COR-L47 (cell line): Measurements from ENCODE around the gene RYR2.

Source experiments
- DNase-seq: peaks from one replicate; lab custom pipeline; 2025; lab: John Stamatoyannopoulos, UW

The RYR2 gene

DNA sequence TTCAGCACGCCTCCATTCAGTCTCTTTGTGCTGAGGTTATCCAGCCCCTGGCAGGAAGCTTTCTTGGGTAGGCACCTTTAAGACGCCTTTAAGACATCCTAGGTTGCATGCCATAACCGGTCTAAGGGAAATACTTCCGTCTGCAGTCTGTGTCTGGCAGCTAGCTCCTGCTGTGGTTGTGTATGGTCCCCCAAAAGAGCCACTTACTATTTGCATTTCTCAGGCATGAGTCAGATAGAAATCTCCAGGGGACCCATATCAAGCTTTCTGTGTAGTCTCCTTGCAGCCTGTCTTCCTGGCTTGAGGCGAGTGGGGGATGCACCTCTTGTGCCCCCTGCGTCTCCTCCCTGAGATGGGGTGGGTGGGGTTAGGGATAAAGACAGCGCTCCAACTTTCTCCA is 10.0 kb upstream of the RYR2 start:
- DNase-seq: no peak

GRCh38 chr1:237033061-237033460 is 8.9 kb upstream of the RYR2 start:
- no peak for DNase-seq

DNA sequence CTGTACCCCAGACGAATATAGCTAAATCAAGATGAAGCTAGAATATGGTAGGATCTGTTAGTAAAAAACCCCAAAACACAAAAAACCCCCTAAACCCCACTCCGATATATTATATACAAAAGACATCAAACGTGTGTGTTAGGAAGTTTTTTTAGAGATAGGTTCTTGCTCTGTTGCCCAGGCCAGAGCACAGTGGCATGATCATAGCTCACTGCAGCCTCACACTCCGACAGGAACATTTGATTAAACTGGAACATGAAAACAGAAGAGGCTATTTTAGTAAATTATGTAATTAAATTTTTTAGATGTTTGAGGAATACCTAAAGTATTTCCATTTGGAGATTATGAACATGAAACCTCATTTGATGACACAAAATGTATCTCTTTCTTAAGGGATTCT is 8.2 kb upstream of the RYR2 start:
- DNase-seq: no peak

GRCh38 chr1:237035759-237036158 is 6.2 kb upstream of the RYR2 start:
- DNase-seq: no peak

DNA sequence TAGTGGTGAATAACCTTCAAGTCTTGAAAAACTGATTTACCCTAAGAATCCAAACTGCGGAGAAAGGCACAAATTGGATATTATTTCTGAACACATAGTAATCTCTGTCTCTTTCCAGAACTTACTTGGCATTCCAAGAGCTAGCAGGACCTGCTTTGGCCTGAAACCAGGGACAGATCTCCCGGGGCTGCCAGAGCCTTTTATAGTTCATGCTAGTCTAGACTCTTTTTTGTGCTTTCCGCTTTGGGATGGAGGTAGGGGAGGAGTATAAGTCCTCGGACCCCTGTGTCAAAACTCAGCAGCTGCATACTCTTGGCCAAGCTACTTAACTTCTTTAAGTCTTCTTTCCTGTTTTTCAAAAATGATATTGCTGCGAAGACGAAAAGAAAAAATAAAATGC is 3.8 kb upstream of the RYR2 start:
- no peak for DNase-seq

GRCh38 chr1:237040823-237041222 is 1.2 kb upstream of the RYR2 start:
- no peak for DNase-seq

DNA sequence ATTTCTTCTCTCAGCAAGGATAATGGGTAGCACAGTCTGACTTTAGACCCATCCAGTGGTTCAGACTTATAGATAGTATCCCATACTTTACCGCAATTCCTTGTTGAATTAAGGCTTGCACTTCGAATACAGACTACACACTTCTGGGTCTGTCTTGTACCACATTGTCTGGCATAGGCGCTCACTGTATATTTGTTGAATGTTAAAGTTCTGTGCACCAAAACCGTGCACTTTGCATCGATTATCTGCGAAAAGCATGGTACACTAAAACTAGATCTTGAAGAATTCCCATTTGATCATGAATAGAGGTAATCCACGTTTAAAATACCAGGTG is 556 bp upstream of the RYR2 start:
- no peak for DNase-seq

DNA sequence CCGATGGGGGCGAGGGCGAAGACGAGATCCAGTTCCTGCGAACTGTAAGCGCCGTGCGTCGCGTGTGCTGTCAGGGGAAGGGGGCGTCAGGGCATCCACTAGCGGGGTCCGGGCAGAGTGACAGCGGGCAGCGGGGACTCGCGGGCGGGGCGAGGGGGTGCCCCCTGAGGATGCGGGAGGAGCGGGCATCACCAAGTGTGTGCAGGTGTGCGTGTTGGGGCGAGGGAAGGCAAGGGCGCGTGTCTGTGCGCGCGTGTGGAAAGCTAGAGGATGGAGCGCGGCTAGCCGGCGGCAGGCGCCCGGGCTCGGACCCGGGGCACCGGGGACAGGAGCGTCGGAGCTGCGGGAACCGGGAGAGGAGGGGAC is 525 bp downstream of the RYR2 start:
- DNase-seq: no peak

DNA sequence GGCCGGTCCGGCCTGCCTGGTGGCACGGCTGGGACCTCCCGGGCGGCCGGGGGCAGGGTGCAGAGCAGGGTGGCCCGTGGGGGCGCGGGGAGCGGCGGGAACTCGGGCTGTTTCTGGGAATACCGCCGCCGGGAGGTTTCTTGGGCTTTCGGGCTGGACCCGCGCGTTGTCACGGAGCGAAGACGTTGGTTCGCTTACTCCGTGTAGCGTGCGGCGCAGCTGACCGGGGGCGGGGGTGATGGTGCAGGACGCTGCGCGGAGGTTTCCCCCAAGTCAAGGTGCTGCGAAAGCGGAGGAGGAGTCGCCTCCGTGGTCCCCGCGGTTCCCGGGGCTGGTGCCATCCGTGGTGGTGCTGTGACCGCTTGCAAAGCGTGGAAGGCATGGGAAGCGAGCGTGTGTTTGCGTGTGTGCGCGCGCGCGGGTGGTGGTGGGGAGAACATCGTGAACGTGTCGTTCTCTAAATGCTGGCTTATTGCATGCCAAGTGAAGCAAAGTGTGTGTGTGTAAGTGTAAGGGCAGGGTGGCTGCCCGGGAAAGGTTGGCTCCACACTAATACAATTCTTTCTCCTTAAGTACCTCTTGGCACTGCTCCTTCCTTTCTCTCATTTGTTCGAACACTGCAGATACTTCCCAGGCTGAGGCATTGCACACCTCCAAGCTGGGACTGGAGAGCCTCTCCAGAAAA is 1.1 kb downstream of the RYR2 start:
- DNase-seq: no peak

DNA sequence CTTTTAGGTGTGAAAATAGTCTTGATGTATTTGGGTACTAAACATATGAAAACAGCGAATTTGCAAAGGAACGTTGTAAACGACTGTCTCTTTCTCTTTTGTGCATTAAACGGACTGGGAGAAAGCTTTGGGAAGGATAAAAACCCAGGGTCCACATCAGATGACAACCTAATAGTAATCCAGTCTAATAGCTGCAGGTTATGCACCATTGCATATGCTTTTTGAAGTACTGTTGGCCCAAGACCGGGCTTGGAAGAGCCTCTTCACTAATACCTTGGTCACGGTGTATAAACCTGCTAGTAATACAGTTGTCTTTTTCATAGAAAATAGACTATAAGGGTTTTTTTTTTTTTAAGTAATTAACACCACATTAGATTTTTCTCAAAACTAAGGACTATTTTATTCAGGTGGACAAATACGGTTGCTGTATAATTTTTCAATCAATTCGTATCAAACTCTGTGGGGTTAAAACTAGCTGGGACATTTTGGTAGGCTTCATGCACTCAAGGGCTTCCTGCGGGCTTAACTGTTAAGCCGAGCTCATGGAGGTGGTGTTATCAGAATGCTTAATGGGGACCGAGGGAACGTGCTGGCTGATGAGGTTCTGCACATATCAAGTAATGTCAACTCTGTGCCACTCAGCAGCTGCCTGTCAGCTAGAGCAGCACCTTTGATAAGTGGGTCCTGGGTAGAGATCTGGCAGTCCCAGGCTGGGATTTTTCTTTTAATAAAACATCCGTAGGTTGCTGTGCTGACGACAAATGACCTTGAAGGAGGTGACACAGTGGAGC is 2.1 kb downstream of the RYR2 start:
- no peak for DNase-seq

DNA sequence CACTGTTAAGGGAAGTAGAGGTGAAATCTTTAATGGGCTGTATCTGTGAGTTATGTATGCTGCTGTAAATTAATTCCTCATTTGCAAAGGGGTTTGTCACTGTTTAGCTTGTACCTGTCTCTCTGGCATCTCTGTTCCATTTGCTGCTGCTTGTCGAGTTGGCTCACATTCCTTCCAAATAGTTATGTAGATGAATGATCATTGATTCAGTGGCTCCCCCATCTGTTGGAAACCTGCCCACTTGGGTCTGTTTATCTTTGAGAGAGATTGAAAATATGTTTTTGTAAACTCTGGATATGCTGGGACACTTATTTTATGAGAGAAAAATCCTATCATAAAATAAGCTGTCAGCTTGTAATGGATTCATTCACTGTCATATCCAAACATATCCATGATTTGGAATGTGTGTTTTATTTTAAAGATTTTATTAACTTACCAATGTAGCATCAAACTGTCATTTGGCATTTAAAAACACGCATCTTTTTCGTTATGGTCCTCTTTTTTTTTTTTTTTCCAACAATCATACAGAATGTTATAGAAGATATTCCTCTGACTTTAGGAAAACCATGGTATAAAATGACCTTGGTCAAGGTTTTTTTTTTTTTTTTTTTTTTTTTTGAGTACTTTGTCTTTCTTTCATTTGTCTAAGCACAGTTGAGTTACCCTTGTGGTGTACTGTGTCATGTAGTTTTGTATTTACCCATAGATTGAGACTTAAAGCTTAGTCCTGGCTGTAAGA is 3.5 kb downstream of the RYR2 start:
- DNase-seq: no peak

GRCh38 chr1:237048803-237049202 is 6.8 kb downstream of the RYR2 start:
- no peak for DNase-seq

GRCh38 chr1:237050185-237050584 is 8.2 kb downstream of the RYR2 start:
- DNase-seq: no peak

- no peak for DNase-seq
Observed at GRCh38 chr1:237050915-237051314, 8.9 kb downstream of the RYR2 start.

GRCh38 chr1:237054313-237054712 is 12.3 kb downstream of the RYR2 start:
- DNase-seq: no peak

- DNase-seq: no peak
Observed at GRCh38 chr1:237058470-237058869, 16.5 kb downstream of the RYR2 start.

- no peak for DNase-seq
Observed at GRCh38 chr1:237059244-237059643, 17.3 kb downstream of the RYR2 start.

GRCh38 chr1:237062976-237063375 is 21.0 kb downstream of the RYR2 start:
- DNase-seq: no peak

GRCh38 chr1:237065903-237066302 is 23.9 kb downstream of the RYR2 start:
- DNase-seq: no peak

GRCh38 chr1:237070519-237070918 is 28.5 kb downstream of the RYR2 start:
- no peak for DNase-seq

DNA sequence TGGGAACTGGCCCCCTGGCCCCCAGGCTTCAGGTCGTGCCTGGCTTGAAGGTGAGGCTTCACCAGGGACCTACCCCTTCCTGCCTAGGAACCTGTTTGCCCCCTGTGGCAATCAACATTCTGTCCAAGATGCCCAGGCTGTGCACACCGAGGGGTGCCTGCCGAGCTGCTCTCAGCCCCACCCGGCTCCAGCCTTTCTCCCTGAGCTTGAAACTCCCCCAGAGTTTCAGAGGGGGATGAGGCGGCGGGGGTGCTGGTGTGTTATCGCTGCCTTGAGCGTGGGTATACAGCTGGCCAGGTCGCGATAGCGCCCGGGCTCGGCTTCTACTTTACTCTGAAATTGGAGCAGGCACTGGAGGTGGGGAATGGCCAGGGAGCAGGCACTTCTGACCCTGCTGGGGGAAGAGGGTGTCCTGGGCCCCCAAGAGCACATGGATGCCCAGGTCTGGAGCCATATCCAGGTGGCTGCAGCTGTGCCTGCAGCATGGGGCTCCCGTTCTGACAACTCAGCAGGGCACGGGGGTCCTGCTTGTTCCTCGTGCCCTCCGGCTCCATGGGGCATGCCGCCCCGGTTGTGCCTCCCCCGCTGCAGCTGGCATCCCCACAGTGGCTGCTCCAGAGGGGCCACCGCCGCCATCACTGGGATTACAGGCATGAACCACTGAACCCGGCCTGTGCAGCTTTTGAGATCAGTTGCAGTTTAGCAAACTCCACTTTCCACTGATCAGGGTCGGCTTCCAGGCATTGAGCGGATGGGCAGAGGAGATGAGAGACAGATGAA is 29.8 kb downstream of the RYR2 start:
- DNase-seq: no peak

- DNase-seq: no peak
Observed at GRCh38 chr1:237074371-237075117, 32.6 kb downstream of the RYR2 start.
